Right lobe of liver (tissue), 6 donors: ENCODE data around the gene DET1. TPM values are rescaled to one million over a fixed set of nuclear protein-coding genes. Genes with fewer than 3 reads are reported as not detected.

Source experiments
- ATAC-seq, 4 donors: fragments of 200-7000 bp; cut with Tn5 transposase; one replicate each; pipeline ENCODE4 v1.9.1; 2020; ENCODE audit warnings: mild to moderate bottlenecking in 4 of 4, moderate library complexity in 4 of 4
- DNase-seq, 3 donors: peaks; one replicate each; pipeline ENCODE4 v3.0.0-alpha.2; 2020
- H3K27ac ChIP-seq, 3 donors: fragments of 200-600 bp; one replicate each; pipeline ENCODE4 v1.8.0; 2022
- H3K27me3 ChIP-seq, 2 donors: fragments of 200-600 bp; one replicate each; pipeline ENCODE4 v1.8.0; 2022
- H3K36me3 ChIP-seq, 4 donors: fragments of 200-600 bp; sonication (generic) in 1 of 4; one replicate each; pipeline versions ENCODE4 v1.5.1 to v1.8.0; 2017 to 2022; ENCODE audit warnings: control low read depth in 1 of 4
- H3K4me1 ChIP-seq, 4 donors: fragments of 200-600 bp; sonication (generic) in 1 of 4; one replicate each; pipeline versions ENCODE4 v1.5.1 to v1.8.0; 2017 to 2022; ENCODE audit warnings: control low read depth in 1 of 4
- H3K4me3 ChIP-seq, 3 donors: fragments of 200-600 bp; one replicate each; pipeline ENCODE4 v1.8.0; 2022
- H3K9me3 ChIP-seq, 4 donors: fragments of 200-600 bp; sonication (generic) in 1 of 4; one replicate each; pipeline versions ENCODE4 v1.5.1 to v1.8.0; 2017 to 2022; ENCODE audit warnings: control low read depth in 1 of 4
- CTCF ChIP-seq, 4 donors: fragments of 200-600 bp in 3 of 4; fragments of 450-650 bp in 1 of 4; IDR thresholded peaks; one replicate each; pipeline versions ENCODE4 v1.5.1 to v1.8.0; 2016 to 2022; ENCODE audit warnings: antibody characterized with exemption in 4 of 4, mild to moderate bottlenecking in 2 of 4
- POLR2A ChIP-seq: fragments of 450-650 bp; IDR thresholded peaks from one replicate; pipeline ENCODE4 v1.6.1; 2017; ENCODE audit warnings: antibody characterized with exemption, mild to moderate bottlenecking
- WGBS: methylation state at CpG from one replicate; pipeline ENCODE4 v1.1.6; 2018; ENCODE audit warnings: low coverage, low lambda C conversion rate; ENCODE audit not compliant: insufficient coverage; ENCODE audit errors: missing lambda C conversion rate; 5-methylcytosine and 5-hydroxymethylcytosine counted together
- intact Hi-C, 2 donors: fragments of 100-400 bp; cut with DNase I; formaldehyde crosslinking; loops; one replicate each; pipeline versions ENCODE4 v1.11.2 to v1.14.1; 2022
- small RNA-seq, 2 experiments: library from RNA; depleted of rRNA; stranded (forward); fragments of <200 nt; gene quantifications; one replicate each; pipeline ENCODE3, GENCODE V24; 2016
- total RNA-seq, 6 experiments: library from RNA; depleted of rRNA in 2 of 6; stranded (reverse); fragments of >200 nt in 2 of 6; fragmentation: NEBNext Ultra II Directional in 3 of 6; extraction: Animal tissue kit (Norgen Biotek cat#: 25700) in 3 of 6; gene quantifications; one replicate each; pipeline versions ENCODE4 v1.1.0 to v1.2.4, GENCODE V29; 2016 to 2023
- donor health status: DM: no; HTN: yes; CAD: no.
- donor health status: DM: no; HTN: no; CAD: no.
- donor health status: DM: no; HTN: no; CAD: no.
- donor health status: DM: no; HTN: yes; CAD: no.
- donor health status: DM: no; HTN: yes; CAD: no.

The DET1 gene
- total RNA-seq, 6 experiments from 2014 or later, result 1.3 to 2.5 (median 1.9) TPM

GRCh38 chr15:88467073-88467934 is 79.2 kb downstream of the DET1 start, which contains the start of the genes MRPL46 and MRPS11:
MRPL46 (minus strand) TSS chr15:88467388; CDS start chr15:88467377, 11 bp downstream.
MRPS11 (plus strand) TSS chr15:88467708; CDS start chr15:88467718, 10 bp downstream.
- TF ChIP-seq POLR2A (peak; percentile 67), CTCF (IDR thresholded peaks at IDR 0.05) (no peak)
- ATAC-seq (peak; percentile 91 to 94 (median 94)), DNase-seq (peak; percentile 87 to 93 (median 92))
- no peaks in the 10 kb centered on the region for H3K9me3 ChIP-seq
- H3K4me1 ChIP-seq, result peaks cover 0 to 21% (median 9%) of the 10 kb centered on the region in 4 donors
- H3K36me3 ChIP-seq, result peaks cover 0 to 25% (median 11%) of the 10 kb centered on the region in 4 donors
- no peaks in the 10 kb centered on the region for H3K27me3 ChIP-seq
- 0% methylated on average over 22 of the region's 55 CpGs for WGBS
- intact Hi-C loops, result no loop called here
- H3K27ac ChIP-seq, result peak within 1 kb of the TSS; percentile 90 to 98 (median 96)
- peak within 1 kb of the TSS; percentile 76 to 90 (median 82) for H3K4me3 ChIP-seq

GRCh38 chr15:88465633-88466224 is 80.8 kb downstream of the DET1 start:
- WGBS, result 37% methylated on average over 4 of the region's 4 CpGs
- Histone ChIP-seq H3K4me1 (peaks cover 0 to 21% (median 9%) of the 10 kb centered on the region in 4 donors), H3K4me3 (peak overlapping the region in 2 of 3 donors; percentile 76 to 82), H3K27ac (peak overlapping the region; percentile 90 to 98 (median 96)), H3K9me3 (no peaks in the 10 kb centered on the region), H3K36me3 (peaks cover 0 to 37% (median 17%) of the 10 kb centered on the region in 4 donors), H3K27me3 (no peaks in the 10 kb centered on the region)
- TF ChIP-seq POLR2A, result peak; percentile 19
- no peak for TF ChIP-seq CTCF (IDR thresholded peaks at IDR 0.05)
- ATAC-seq (peak; percentile 71 to 78 (median 74)), DNase-seq (peak; percentile 79 to 86 (median 82))
- intact Hi-C loops, result no loop called here

GRCh38 chr15:88463870-88464532 is 82.5 kb downstream of the DET1 start:
- DNase-seq (no peak), ATAC-seq (no peak)
- Histone ChIP-seq H3K4me1 (peaks cover 0 to 21% (median 9%) of the 10 kb centered on the region in 4 donors), H3K27ac (no peak overlapping the region), H3K36me3 (peaks cover 0 to 52% (median 25%) of the 10 kb centered on the region in 4 donors), H3K27me3 (no peaks in the 10 kb centered on the region), H3K9me3 (no peaks in the 10 kb centered on the region), H3K4me3 (no peak overlapping the region)
- no peak for TF ChIP-seq CTCF (IDR thresholded peaks at IDR 0.05)
- no peak for TF ChIP-seq POLR2A
- WGBS, result 49% methylated on average over 2 of the region's 2 CpGs
- intact Hi-C loops, result no loop called here

Small RNA genes lying within 50 kb of the gene (small RNA-seq; reads per million reads assigned to genes)
- 0 reads per million in 2 experiments for gene AC013489.2

Other genes starting within 250 kb of the DET1 start
- 10 to 100 TPM; 25.4 to 38.4 (median 33.9) TPM for gene MRPL46, start 79.3 kb downstream of the DET1 start, total RNA-seq
- 10 to 100 TPM; 25.4 to 38.0 (median 32.7) TPM for gene MRPS11, start 79.0 kb downstream of the DET1 start, total RNA-seq
- gene AEN, start 74.7 kb upstream of the DET1 start, total RNA-seq, result 10 to 100 TPM in 2 of 6 experiments, 1 to 10 TPM in 4; 4.5 to 18.7 (median 7.3) TPM
- gene ISG20, start 92.3 kb upstream of the DET1 start, total RNA-seq, result 10 to 100 TPM in 3 of 6 experiments, 1 to 10 TPM in 3; 6.3 to 19.4 (median 11.9) TPM